HG03342 (cell line): Measurements from ENCODE around the gene LYSMD4.
A peak's percentile ranks its signal among the peaks of the same experiment; 100 is the strongest.

Experiments used
- ATAC-seq: cut with Tn5 transposase; IDR thresholded peaks from one replicate; pipeline ENCODE4 v1.9.1; 2021; ENCODE audit warnings: mild to moderate bottlenecking, moderate library complexity; ENCODE audit not compliant: unreplicated experiment

The LYSMD4 gene

GRCh38 chr15:99706557-99707303, 26.5 kb downstream of the LYSMD4 start:
- ATAC-seq = no peak

GRCh38 chr15:99704444-99704838, 28.8 kb downstream of the LYSMD4 start:
- peak; percentile 69 for ATAC-seq

- ATAC-seq = peak; percentile 71
Measured at GRCh38 chr15:99703603-99704443, 29.4 kb downstream of the LYSMD4 start.

GRCh38 chr15:99702895-99703602, 30.2 kb downstream of the LYSMD4 start:
- no peak for ATAC-seq

GRCh38 chr15:99696096-99696495, 37.1 kb downstream of the LYSMD4 start:
- no peak for ATAC-seq

GRCh38 chr15:99692825-99693224, 40.4 kb downstream of the LYSMD4 start:
- no peak for ATAC-seq

- ATAC-seq = no peak
Measured at GRCh38 chr15:99686290-99686689, 46.9 kb downstream of the LYSMD4 start.

GRCh38 chr15:99683000-99683670, 50.1 kb downstream of the LYSMD4 start:
- ATAC-seq = no peak

GRCh38 chr15:99682455-99682854, 50.8 kb downstream of the LYSMD4 start:
- no peak for ATAC-seq

GRCh38 chr15:99681990-99682389, 51.2 kb downstream of the LYSMD4 start:
- no peak for ATAC-seq

GRCh38 chr15:99680276-99680675, 53.0 kb downstream of the LYSMD4 start:
- ATAC-seq = no peak

GRCh38 chr15:99677540-99678134, 55.6 kb downstream of the LYSMD4 start:
- ATAC-seq = peak; percentile 79
